HFFc6 (cell line): ENCODE results near the gene AATF. TPM values are rescaled to one million over a fixed set of nuclear protein-coding genes. Genes with fewer than 3 reads are reported as not detected.

ENCODE experiments used
- DNase-seq: peaks from one replicate; pipeline ENCODE4 v3.0.0-alpha.2; 2018
- H3K27ac Mint-ChIP-seq: 2 replicates; pipeline ENCODE4 v1.8.0; 2020; ENCODE audit warnings: mild to moderate bottlenecking, mixed read lengths
- H3K27me3 Mint-ChIP-seq: 2 replicates; pipeline ENCODE4 v1.8.0; 2021; ENCODE audit warnings: mild to moderate bottlenecking, moderate library complexity, mixed read lengths; ENCODE audit not compliant: insufficient read depth
- H3K36me3 Mint-ChIP-seq: 2 replicates; pipeline ENCODE4 v1.8.0; 2021; ENCODE audit warnings: low read depth, mixed read lengths
- H3K4me1 Mint-ChIP-seq: 2 replicates; pipeline ENCODE4 v1.8.0; 2020; ENCODE audit warnings: low read depth, mixed read lengths
- H3K4me3 Mint-ChIP-seq: 2 replicates; pipeline ENCODE4 v1.8.0; 2020; ENCODE audit warnings: mild to moderate bottlenecking, moderate library complexity, mixed read lengths
- H3K9me3 Mint-ChIP-seq: 2 replicates; pipeline ENCODE4 v1.8.0; 2020; ENCODE audit warnings: mild to moderate bottlenecking, mixed read lengths
- CTCF ChIP-seq: fragments of 200-600 bp; sonication (generic); IDR thresholded peaks from 2 replicates; pipeline ENCODE4 v1.5.0; 2021; ENCODE audit warnings: antibody characterized with exemption, mild to moderate bottlenecking
- total RNA-seq, 6 experiments: library from RNA; stranded (reverse); fragmentation: NEBNext Ultra II Directional; extraction: Animal tissue kit (Norgen Biotek cat#: 25700); gene quantifications; 2 replicates in 1 of 6; 3 replicates in 5 of 6; pipeline ENCODE4 v1.2.3, GENCODE V29; 2021

AATF gene
- total RNA-seq, 6 experiments from 2014 or later: 45.1 to 57.1 (median 52.7) TPM

- Mint-ChIP-seq H3K4me3 (no peak overlapping the region), H3K27ac (no peak overlapping the region), H3K27me3 (no peaks in the 10 kb centered on the region; the same call in 1 of the 2 replicates), H3K9me3 (no peaks in the 10 kb centered on the region), H3K36me3 (peaks cover 4% of the 10 kb centered on the region; the same call in 1 of the 2 replicates), H3K4me1 (peaks cover 8% of the 10 kb centered on the region)
- DNase-seq: no peak
- TF ChIP-seq CTCF: no peak
Measured at GRCh38 chr17:37051833-37052232, 103.1 kb downstream of the AATF start.

GRCh38 chr17:37052450-37052849 lies 103.7 kb downstream of the AATF start:
- no peak for DNase-seq
- H3K36me3 Mint-ChIP-seq: peaks cover 6% of the 10 kb centered on the region; the same call in 1 of the 2 replicates
- no peak overlapping the region for H3K27ac Mint-ChIP-seq
- H3K4me3 Mint-ChIP-seq: no peak overlapping the region
- no peak for TF ChIP-seq CTCF
- H3K27me3 Mint-ChIP-seq: no peaks in the 10 kb centered on the region; the same call in 1 of the 2 replicates
- no peaks in the 10 kb centered on the region for H3K9me3 Mint-ChIP-seq
- H3K4me1 Mint-ChIP-seq: peaks cover 6% of the 10 kb centered on the region

- TF ChIP-seq CTCF: no peak
- H3K4me3 Mint-ChIP-seq: no peak overlapping the region
- no peaks in the 10 kb centered on the region for H3K4me1 Mint-ChIP-seq
- H3K36me3 Mint-ChIP-seq: peaks cover 6% of the 10 kb centered on the region; the same call in 1 of the 2 replicates
- no peak for DNase-seq
- no peak overlapping the region for H3K27ac Mint-ChIP-seq
- H3K27me3 Mint-ChIP-seq: no peaks in the 10 kb centered on the region; the same call in 1 of the 2 replicates
- H3K9me3 Mint-ChIP-seq: no peaks in the 10 kb centered on the region
Measured at GRCh38 chr17:37054894-37055293, 106.1 kb downstream of the AATF start.

GRCh38 chr17:37056622-37057021 lies 107.9 kb downstream of the AATF start:
- H3K4me3 Mint-ChIP-seq: no peak overlapping the region
- no peak overlapping the region for H3K27ac Mint-ChIP-seq
- no peaks in the 10 kb centered on the region; the same call in 1 of the 2 replicates for H3K27me3 Mint-ChIP-seq
- no peak for TF ChIP-seq CTCF
- DNase-seq: no peak
- peaks cover under 1% of the 10 kb centered on the region; the same call in 1 of the 2 replicates for H3K4me1 Mint-ChIP-seq
- H3K9me3 Mint-ChIP-seq: no peaks in the 10 kb centered on the region
- peaks cover 6% of the 10 kb centered on the region; the same call in 1 of the 2 replicates for H3K36me3 Mint-ChIP-seq

GRCh38 chr17:37059493-37059892 lies 110.7 kb downstream of the AATF start:
- H3K9me3 Mint-ChIP-seq: no peaks in the 10 kb centered on the region
- H3K36me3 Mint-ChIP-seq: peaks cover 6% of the 10 kb centered on the region; the same call in 1 of the 2 replicates
- no peak overlapping the region for H3K27ac Mint-ChIP-seq
- peaks cover 4% of the 10 kb centered on the region; the same call in 1 of the 2 replicates for H3K27me3 Mint-ChIP-seq
- H3K4me1 Mint-ChIP-seq: peaks cover 11% of the 10 kb centered on the region; the same call in 1 of the 2 replicates
- no peak overlapping the region for H3K4me3 Mint-ChIP-seq
- no peak for DNase-seq
- TF ChIP-seq CTCF: no peak
